GM12878 (cell line): ENCODE measurements around the gene HS3ST6. TPM values are rescaled to one million over a fixed set of nuclear protein-coding genes. Genes with fewer than 3 reads are reported as not detected.

Experiments used
- ATAC-seq: fragments of 200-7000 bp; cut with Tn5 transposase; 3 replicates; pipeline ENCODE4 v1.9.1; 2020; ENCODE audit warnings: mild to moderate bottlenecking, moderate library complexity
- BruUV-seq: library from RNA; stranded (reverse); fragments of 400-500 nt; replicated peaks from 2 replicates; lab custom pipeline; 2021; lab: Mats Ljungman, UMichigan
- CTCF ChIA-PET: fragments of 300-600 bp; sonication (Branson Sonifier 250); formaldehyde crosslinking; extraction: SDS; loops from one replicate; lab custom pipeline; 2021; ENCODE audit warnings: inconsistent platforms; lab: Yijun Ruan, JAX
- POLR2A ChIA-PET: fragments of 350-600 bp; formaldehyde crosslinking; extraction: SDS; loops from one replicate; lab custom pipeline; 2021; ENCODE audit warnings: inconsistent platforms; lab: Charles Lee
- RAD21 ChIA-PET: fragments of 300-600 bp; sonication (Branson Sonifier 250); formaldehyde crosslinking; loops from one replicate; lab custom pipeline; 2023; ENCODE audit warnings: antibody characterized with exemption; ENCODE audit not compliant: unreplicated experiment; lab: Charles Lee
- SMC1A ChIA-PET: fragments of 300-600 bp; sonication (Branson Sonifier 250); formaldehyde crosslinking; loops from one replicate; lab custom pipeline; 2023; ENCODE audit not compliant: unreplicated experiment, uncharacterized antibody; lab: Charles Lee
- DNase-seq: peaks from one replicate; pipeline ENCODE4 v3.0.0-alpha.2; 2011; ENCODE audit warnings: low read depth, low spot score
- FAIRE-seq: peaks from 3 replicates; lab custom pipeline; 2011; peaks lifted over from hg19 to GRCh38; lab: Jason Lieb, UNC
- H2AFZ ChIP-seq: 2 replicates; pipeline ENCODE4 v1.6.0; 2011; ENCODE audit warnings: low read depth, low read length, control low read depth; ENCODE audit not compliant: control insufficient read depth
- H3K27ac ChIP-seq: 2 replicates; pipeline ENCODE4 v1.5.1; 2011; ENCODE audit warnings: control low read depth; ENCODE audit not compliant: control insufficient read depth, insufficient read depth
- H3K27me3 ChIP-seq, 2 experiments: replicated peaks in 1 of 2; 2 replicates each; pipeline versions ENCODE4 v1.6.0 to v1.6.1; 2011; ENCODE audit warnings: low read length in 1 of 2; ENCODE audit not compliant: control insufficient read depth in 2 of 2, insufficient read depth in 2 of 2
- H3K36me3 ChIP-seq, 2 experiments: 2 replicates each; pipeline ENCODE4 v1.5.1; 2011; ENCODE audit warnings: low read length in 1 of 2; ENCODE audit not compliant: control insufficient read depth in 2 of 2, insufficient read depth in 2 of 2
- H3K4me1 ChIP-seq: 2 replicates; pipeline ENCODE4 v1.6.1; 2011; ENCODE audit warnings: mild to moderate bottlenecking, low read length, moderate library complexity, mixed read lengths; ENCODE audit not compliant: control insufficient read depth, insufficient read depth
- H3K4me2 ChIP-seq: 2 replicates; pipeline ENCODE4 v1.6.0; 2011; ENCODE audit warnings: control low read depth; ENCODE audit not compliant: control insufficient read depth, insufficient read depth
- H3K4me3 ChIP-seq: fragments of 200-600 bp; sonication (generic); 2 replicates; pipeline ENCODE4 v1.5.1; 2016
- H3K79me2 ChIP-seq: 2 replicates; pipeline ENCODE4 v1.6.0; 2011; ENCODE audit warnings: low read length; ENCODE audit not compliant: control insufficient read depth, insufficient read depth
- H3K9ac ChIP-seq: 2 replicates; pipeline ENCODE4 v1.8.0; 2011; ENCODE audit warnings: low read length, control low read depth, mixed read lengths; ENCODE audit not compliant: control insufficient read depth, insufficient read depth
- H3K9me3 ChIP-seq: replicated peaks from 3 replicates; pipeline ENCODE4 v1.5.1; 2011; ENCODE audit warnings: mild to moderate bottlenecking, low read length; ENCODE audit not compliant: control insufficient read depth, insufficient read depth
- H4K20me1 ChIP-seq: 2 replicates; pipeline ENCODE4 v1.6.0; 2011; ENCODE audit not compliant: control insufficient read depth, insufficient read depth
- BMI1 ChIP-seq: fragments of 450-650 bp; IDR thresholded peaks from 2 replicates; pipeline ENCODE4 v1.6.1; 2016; ENCODE audit warnings: mild to moderate bottlenecking, moderate library complexity, borderline replicate concordance
- CBFB ChIP-seq: IDR thresholded peaks from 2 replicates; pipeline ENCODE4 v1.6.1; 2016; ENCODE audit warnings: antibody characterized with exemption, low read depth
- CEBPB ChIP-seq, 2 experiments: fragments of 150-350 bp in 1 of 2; IDR thresholded peaks; 2 replicates each; pipeline ENCODE4 v1.6.1; 2012 to 2014; ENCODE audit warnings: low read depth in 2 of 2, low read length in 2 of 2, borderline replicate concordance in 1 of 2, inconsistent platforms in 1 of 2
- CHD4 ChIP-seq: fragments of 200-600 bp; sonication (generic); IDR thresholded peaks from 2 replicates; pipeline ENCODE4 v1.6.1; 2016; ENCODE audit warnings: mild to moderate bottlenecking
- CREM ChIP-seq: IDR thresholded peaks from 2 replicates; pipeline ENCODE4 v1.6.1; 2014; ENCODE audit warnings: antibody characterized with exemption, low read depth
- DPF2 ChIP-seq: fragments of 450-650 bp; IDR thresholded peaks from 2 replicates; pipeline ENCODE4 v1.6.1; 2017; ENCODE audit warnings: mild to moderate bottlenecking
- EP300 ChIP-seq, 2 experiments: fragments of 150-350 bp in 1 of 2; IDR thresholded peaks; 2 replicates each; pipeline ENCODE4 v1.6.1; 2011 to 2012; ENCODE audit warnings: low read depth in 2 of 2, low read length in 2 of 2, borderline replicate concordance in 1 of 2, improper control_type of control experiment in 1 of 2, inconsistent platforms in 1 of 2; ENCODE audit not compliant: control insufficient read depth in 1 of 2
- FOXM1 ChIP-seq: IDR thresholded peaks from 2 replicates; pipeline ENCODE4 v1.6.1; 2012; ENCODE audit warnings: low read depth, mild to moderate bottlenecking, inconsistent platforms, low read length, moderate library complexity
- IKZF1 ChIP-seq: fragments of 450-650 bp; conservative IDR thresholded peaks from 2 replicates; pipeline ENCODE4 v1.6.1; 2017; ENCODE audit warnings: antibody characterized with exemption, mild to moderate bottlenecking
- JUND ChIP-seq: IDR thresholded peaks from 2 replicates; pipeline ENCODE4 v1.6.1; 2012; ENCODE audit warnings: low read depth, mild to moderate bottlenecking, low read length, improper control_type of control experiment, moderate library complexity
- KAT2A ChIP-seq: conservative IDR thresholded peaks from 2 replicates; pipeline ENCODE4 v1.6.1; 2011; ENCODE audit warnings: low read depth, low read length; ENCODE audit not compliant: control insufficient read depth
- KDM1A ChIP-seq: fragments of 200-600 bp; sonication (generic); IDR thresholded peaks from 2 replicates; pipeline ENCODE4 v1.6.1; 2016; ENCODE audit warnings: borderline replicate concordance
- MTA3 ChIP-seq: IDR thresholded peaks from 2 replicates; pipeline ENCODE4 v1.6.1; 2012; ENCODE audit warnings: low read length, inconsistent platforms, borderline replicate concordance
- RAD51 ChIP-seq: fragments of 450-650 bp; IDR thresholded peaks from 2 replicates; pipeline ENCODE4 v1.6.1; 2016; ENCODE audit warnings: moderate library complexity, mild to moderate bottlenecking, inconsistent platforms
- SP1 ChIP-seq: IDR thresholded peaks from one replicate; pipeline ENCODE4 v1.6.1; 2011; ENCODE audit warnings: low read depth, low read length
- SUZ12 ChIP-seq: fragments of 200-600 bp; sonication (generic); IDR thresholded peaks from one replicate; pipeline ENCODE4 v1.6.1; 2018; ENCODE audit warnings: antibody characterized with exemption, mild to moderate bottlenecking; ENCODE audit not compliant: unreplicated experiment
- TCF7 ChIP-seq: IDR thresholded peaks from 2 replicates; pipeline ENCODE4 v1.6.1; 2014; ENCODE audit warnings: antibody characterized with exemption, borderline replicate concordance
- ZNF687 ChIP-seq: fragments of 450-650 bp; IDR thresholded peaks from 2 replicates; pipeline ENCODE4 v1.6.1; 2017; ENCODE audit warnings: mild to moderate bottlenecking, moderate library complexity
- WGBS: methylation state at CpG from one replicate; pipeline ENCODE4 v1.1.6; 2016; ENCODE audit warnings: low lambda C conversion rate; ENCODE audit not compliant: insufficient replicate concordance, insufficient coverage; ENCODE audit errors: missing lambda C conversion rate; 5-methylcytosine and 5-hydroxymethylcytosine counted together
- in situ Hi-C: fragments of 300-500 bp; cut with MboI; formaldehyde crosslinking; loops from 9 replicates; pipeline ENCODE4 v1.14.3; 2018; ENCODE audit warnings: mixed read lengths
- intact Hi-C: fragments of 100-400 bp; cut with micrococcal nuclease; formaldehyde crosslinking; loops from one replicate; pipeline ENCODE4 v1.14.2; 2022; ENCODE audit not compliant: unreplicated experiment
- polyA plus RNA-seq, 11 experiments: library from polyadenylated mRNA; depleted of rRNA in 4 of 11; unstranded in 6 of 11; stranded (reverse) in 5 of 11; fragments of >200 nt; fragmentation: Nextera tagmentation in 4 of 11; fragmentation: Illumina TruSeq in 1 of 11; extraction: Ambion mirVana in 4 of 11; extraction: Trizol in 1 of 11; gene quantifications; 1 replicate in 1 of 11; 2 replicates in 10 of 11; pipeline versions ENCODE4 v1.2.1 to v1.2.3, GENCODE V29; 2011 to 2016; ENCODE audit warnings: inconsistent platforms in 2 of 11, missing spikeins in 2 of 11, low read depth in 1 of 11
- total RNA-seq, 4 experiments: library from RNA; depleted of rRNA in 3 of 4; stranded (reverse); fragments of >200 nt in 3 of 4; fragmentation: Illumina TruSeq in 1 of 4; extraction: Trizol in 1 of 4; gene quantifications; 2 replicates each; pipeline versions ENCODE4 v1.2.1 to v1.2.3, GENCODE V29; 2013 to 2021
- TF ChIP-seq, protein P1 (sequence below): fragments of 450-650 bp; IDR thresholded peaks from 2 replicates; pipeline ENCODE4 v1.6.1; 2016; ENCODE audit warnings: mild to moderate bottlenecking
- TF ChIP-seq, protein P2 (sequence below): fragments of 450-650 bp; IDR thresholded peaks from 2 replicates; pipeline ENCODE4 v1.6.1; 2017; ENCODE audit warnings: borderline replicate concordance

The HS3ST6 gene
- total and polyA plus RNA-seq, 10 of the 15 experiments (the other 5 are each of a cell fraction or from before 2014, with no cell fraction given), result not detected

DNA sequence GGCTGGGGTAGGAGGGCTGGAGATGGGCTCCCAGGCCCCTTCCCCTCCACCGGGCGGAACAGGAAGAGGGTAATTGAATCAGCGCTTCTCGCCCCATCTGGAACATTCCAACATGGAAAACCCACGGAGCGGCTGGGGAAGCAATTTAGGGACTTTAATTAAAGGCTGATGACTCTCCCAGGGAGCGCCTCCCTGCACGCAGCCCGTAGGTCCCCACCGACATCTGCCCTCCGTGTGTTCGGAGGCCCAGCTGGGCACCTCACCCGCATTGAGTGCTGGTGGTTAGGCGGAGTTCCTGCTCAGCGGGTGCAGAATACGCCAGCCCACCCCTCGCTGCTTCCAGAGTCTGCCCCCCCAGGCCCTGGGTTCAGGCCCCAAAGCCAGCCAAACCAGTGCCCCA is 10.0 kb downstream of the HS3ST6 start:
- DNase-seq (no peak), FAIRE-seq (no peak), ATAC-seq (no peak)
- Histone ChIP-seq H3K9ac (no peak overlapping the region), H4K20me1 (no peaks in the 10 kb centered on the region), H3K27ac (no peak overlapping the region), H3K4me3 (no peak overlapping the region), H3K27me3 (no peaks in the 10 kb centered on the region; a peak in 1 of 4 replicates), H3K36me3 (no peaks in the 10 kb centered on the region), H3K4me1 (no peaks in the 10 kb centered on the region), H3K4me2 (no peak overlapping the region), H3K9me3 (no peaks in the 10 kb centered on the region), H2AFZ (no peak overlapping the region), H3K79me2 (no peaks in the 10 kb centered on the region)
- intact Hi-C loops, result no loop called here
- CTCF ChIA-PET, result no interaction called here
- no TSS peak for BruUV-seq
- in situ Hi-C loops, result no loop called here
- SMC1A ChIA-PET, result no interaction called here
- RAD21 ChIA-PET, result no interaction called here
- WGBS, result 41% methylated on average over 17 of the region's 17 CpGs
- TF ChIP-seq ZNF687, result no peak
- TF ChIP-seq, protein P1, sequence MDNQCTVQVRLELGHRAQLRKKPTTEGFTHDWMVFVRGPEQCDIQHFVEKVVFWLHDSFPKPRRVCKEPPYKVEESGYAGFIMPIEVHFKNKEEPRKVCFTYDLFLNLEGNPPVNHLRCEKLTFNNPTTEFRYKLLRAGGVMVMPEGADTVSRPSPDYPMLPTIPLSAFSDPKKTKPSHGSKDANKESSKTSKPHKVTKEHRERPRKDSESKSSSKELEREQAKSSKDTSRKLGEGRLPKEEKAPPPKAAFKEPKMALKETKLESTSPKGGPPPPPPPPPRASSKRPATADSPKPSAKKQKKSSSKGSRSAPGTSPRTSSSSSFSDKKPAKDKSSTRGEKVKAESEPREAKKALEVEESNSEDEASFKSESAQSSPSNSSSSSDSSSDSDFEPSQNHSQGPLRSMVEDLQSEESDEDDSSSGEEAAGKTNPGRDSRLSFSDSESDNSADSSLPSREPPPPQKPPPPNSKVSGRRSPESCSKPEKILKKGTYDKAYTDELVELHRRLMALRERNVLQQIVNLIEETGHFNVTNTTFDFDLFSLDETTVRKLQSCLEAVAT, result no peak
- no peak for TF ChIP-seq JUND
- no peak for TF ChIP-seq CREM
- no peak for TF ChIP-seq KDM1A
- no peak for TF ChIP-seq BMI1
- no peak for TF ChIP-seq CHD4
- TF ChIP-seq CEBPB (IDR thresholded peaks at IDR 0.05; ENCODE audit: borderline replicate concordance in 1 of 2, low read depth in 2 of 2, low read length in 2 of 2), result no peak
- TF ChIP-seq EP300 (IDR thresholded peaks at IDR 0.05; ENCODE audit: borderline replicate concordance in 1 of 2, control insufficient read depth in 1 of 2, low read depth in 2 of 2, low read length in 2 of 2), result no peak
- TF ChIP-seq KAT2A, result no peak
- TF ChIP-seq CBFB, result no peak
- TF ChIP-seq, protein P2, sequence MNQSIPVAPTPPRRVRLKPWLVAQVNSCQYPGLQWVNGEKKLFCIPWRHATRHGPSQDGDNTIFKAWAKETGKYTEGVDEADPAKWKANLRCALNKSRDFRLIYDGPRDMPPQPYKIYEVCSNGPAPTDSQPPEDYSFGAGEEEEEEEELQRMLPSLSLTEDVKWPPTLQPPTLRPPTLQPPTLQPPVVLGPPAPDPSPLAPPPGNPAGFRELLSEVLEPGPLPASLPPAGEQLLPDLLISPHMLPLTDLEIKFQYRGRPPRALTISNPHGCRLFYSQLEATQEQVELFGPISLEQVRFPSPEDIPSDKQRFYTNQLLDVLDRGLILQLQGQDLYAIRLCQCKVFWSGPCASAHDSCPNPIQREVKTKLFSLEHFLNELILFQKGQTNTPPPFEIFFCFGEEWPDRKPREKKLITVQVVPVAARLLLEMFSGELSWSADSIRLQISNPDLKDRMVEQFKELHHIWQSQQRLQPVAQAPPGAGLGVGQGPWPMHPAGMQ, result no peak
- no peak for TF ChIP-seq DPF2
- TF ChIP-seq MTA3, result no peak
- TF ChIP-seq FOXM1, result no peak
- no peak for TF ChIP-seq RAD51
- no peak for TF ChIP-seq SP1
- no peak for TF ChIP-seq TCF7
- no peak for TF ChIP-seq SUZ12
- TF ChIP-seq IKZF1, result no peak
- POLR2A ChIA-PET, result no interaction called here
